Smooth muscle cell (in vitro differentiated cells): ENCODE results near the gene PRH1. TPM values are rescaled to one million over a fixed set of nuclear protein-coding genes. Genes with fewer than 3 reads are reported as not detected.

Experiments
- polyA plus RNA-seq: library from polyadenylated mRNA; unstranded; fragments of >200 nt; fragmentation: Nextera tagmentation; extraction: Ambion mirVana; gene quantifications from 2 replicates; pipeline ENCODE4 v1.2.1, GENCODE V29; 2016
- small RNA-seq: library from RNA; depleted of rRNA; stranded (forward); fragments of <200 nt; gene quantifications from one replicate; pipeline ENCODE3, GENCODE V24; 2014
- total RNA-seq: library from RNA; depleted of rRNA; stranded (reverse); fragments of >200 nt; gene quantifications from 2 replicates; pipeline ENCODE4 v1.2.3, GENCODE V29; 2014

PRH1 gene
- total and polyA plus RNA-seq, 2 experiments from 2014 or later: 12.0 to 12.9 TPM

Small RNAs within 50 kb of the gene (small RNA-seq; reads per million reads assigned to genes)
- 0.97 reads per million, percentile 30 among the genes with 10 or more reads in this experiment for gene PRR4

Other genes starting within 250 kb of the PRH1 start
- gene STYK1, start 210.2 kb downstream of the PRH1 start, total RNA-seq: 0.85 and 1.2 TPM in 2 replicates
- 0.24 and 0.30 TPM in 2 replicates for gene STYK1, start 210.2 kb downstream of the PRH1 start, polyA plus RNA-seq
- 93.5 and 129 TPM in 2 replicates for gene YBX3, start 160.9 kb downstream of the PRH1 start, total RNA-seq
- 188 and 237 TPM in 2 replicates for gene YBX3, start 160.9 kb downstream of the PRH1 start, polyA plus RNA-seq
- gene TAS2R7, start 81.6 kb downstream of the PRH1 start, total RNA-seq: 1.4 TPM in 1 of 2 replicates, not detected in the other
- gene TAS2R7, start 81.6 kb downstream of the PRH1 start, polyA plus RNA-seq: not detected in 2 replicates
- gene TAS2R8, start 77.0 kb downstream of the PRH1 start, total RNA-seq: 0.13 and 0.90 TPM in 2 replicates
- not detected in 2 replicates for gene TAS2R8, start 77.0 kb downstream of the PRH1 start, polyA plus RNA-seq
- 0.81 and 1.8 TPM in 2 replicates for gene TAS2R9, start 74.1 kb downstream of the PRH1 start, total RNA-seq
- gene TAS2R9, start 74.1 kb downstream of the PRH1 start, polyA plus RNA-seq: 0.44 TPM in 1 of 2 replicates, not detected in the other
- gene TAS2R10, start 57.9 kb downstream of the PRH1 start, total RNA-seq: 3.2 and 8.4 TPM in 2 replicates
- 0.50 and 1.6 TPM in 2 replicates for gene TAS2R10, start 57.9 kb downstream of the PRH1 start, polyA plus RNA-seq
- gene PRR4, start 34.8 kb downstream of the PRH1 start, total RNA-seq: 6.7 and 65.0 TPM in 2 replicates
- gene PRR4, start 34.8 kb downstream of the PRH1 start, polyA plus RNA-seq: 2.7 and 4.2 TPM in 2 replicates
- 1.8 and 2.7 TPM in 2 replicates for gene TAS2R13, start 25.3 kb upstream of the PRH1 start, total RNA-seq
- gene TAS2R13, start 25.3 kb upstream of the PRH1 start, polyA plus RNA-seq: not detected in 2 replicates
- gene PRH2, start 45.0 kb upstream of the PRH1 start, total RNA-seq: not detected in 2 replicates
- gene PRH2, start 45.0 kb upstream of the PRH1 start, polyA plus RNA-seq: 0.33 TPM in 1 of 2 replicates, not detected in the other
- gene TAS2R14, start 55.0 kb upstream of the PRH1 start, total RNA-seq: 5.8 and 7.1 TPM in 2 replicates
- gene TAS2R14, start 55.0 kb upstream of the PRH1 start, polyA plus RNA-seq: 1.2 and 2.5 TPM in 2 replicates
- 1.8 and 6.3 TPM in 2 replicates for gene TAS2R50, start 102.7 kb upstream of the PRH1 start, total RNA-seq
- 0.78 TPM in 1 of 2 replicates, not detected in the other for gene TAS2R50, start 102.7 kb upstream of the PRH1 start, polyA plus RNA-seq
- 1.4 and 5.6 TPM in 2 replicates for gene TAS2R20, start 114.0 kb upstream of the PRH1 start, total RNA-seq
- gene TAS2R20, start 114.0 kb upstream of the PRH1 start, polyA plus RNA-seq: not detected in 2 replicates
- gene TAS2R19, start 138.4 kb upstream of the PRH1 start, total RNA-seq: 2.3 and 3.8 TPM in 2 replicates
- gene TAS2R19, start 138.4 kb upstream of the PRH1 start, polyA plus RNA-seq: 0.24 and 0.26 TPM in 2 replicates
- 4.1 and 5.7 TPM in 2 replicates for gene TAS2R31, start 147.2 kb upstream of the PRH1 start, total RNA-seq
- not detected in 2 replicates for gene TAS2R31, start 147.2 kb upstream of the PRH1 start, polyA plus RNA-seq
- gene TAS2R46, start 178.0 kb upstream of the PRH1 start, total RNA-seq: 3.6 and 5.2 TPM in 2 replicates
- gene TAS2R46, start 178.0 kb upstream of the PRH1 start, polyA plus RNA-seq: not detected in 2 replicates
- gene TAS2R43, start 208.1 kb upstream of the PRH1 start, total RNA-seq: 0.45 TPM in 1 of 2 replicates, not detected in the other
- gene TAS2R43, start 208.1 kb upstream of the PRH1 start, polyA plus RNA-seq: 0.35 TPM in 1 of 2 replicates, not detected in the other